Immature natural killer cell (primary cell): ENCODE results near the gene ATP6AP1. TPM values are rescaled to one million over a fixed set of nuclear protein-coding genes. Genes with fewer than 3 reads are reported as not detected.

ENCODE experiments used
- DNase-seq, 3 donors: peaks; one replicate each; pipeline ENCODE4 v3.0.0; 2022; ENCODE audit warnings: mixed read lengths in 1 of 3
- H3K27ac Mint-ChIP-seq, 6 donors: one replicate each; pipeline ENCODE4 v1.8.0; 2020; ENCODE audit warnings: mixed read lengths in 6 of 6, mild to moderate bottlenecking in 5 of 6, inconsistent platforms in 4 of 6, moderate library complexity in 3 of 6
- H3K27me3 Mint-ChIP-seq, 3 donors: one replicate each; pipeline ENCODE4 v1.8.0; 2020 to 2021; ENCODE audit warnings: low read depth in 3 of 3, mild to moderate bottlenecking in 3 of 3, mixed read lengths in 3 of 3, moderate library complexity in 3 of 3, inconsistent platforms in 1 of 3
- H3K36me3 Mint-ChIP-seq, 3 donors: one replicate each; pipeline ENCODE4 v1.8.0; 2020; ENCODE audit warnings: mixed read lengths in 3 of 3, inconsistent platforms in 2 of 3, mild to moderate bottlenecking in 2 of 3
- H3K4me1 Mint-ChIP-seq, 2 donors: one replicate each; pipeline ENCODE4 v1.8.0; 2020; ENCODE audit warnings: inconsistent platforms in 2 of 2, mild to moderate bottlenecking in 2 of 2, mixed read lengths in 2 of 2, moderate library complexity in 1 of 2
- H3K4me3 Mint-ChIP-seq, 5 donors: one replicate each; pipeline ENCODE4 v1.8.0; 2020; ENCODE audit warnings: mild to moderate bottlenecking in 5 of 5, mixed read lengths in 5 of 5, inconsistent platforms in 3 of 5, moderate library complexity in 3 of 5
- H3K9me3 Mint-ChIP-seq, 6 donors: one replicate each; pipeline ENCODE4 v1.8.0; 2020; ENCODE audit warnings: mild to moderate bottlenecking in 6 of 6, mixed read lengths in 6 of 6, inconsistent platforms in 4 of 6, moderate library complexity in 3 of 6
- polyA plus RNA-seq, 3 donors: library from polyadenylated mRNA; unstranded; fragments of 300-500 nt; fragmentation: Illumina TruSeq; gene quantifications; one replicate each; pipeline ENCODE4 v1.2.3, GENCODE V29; 2021

The ATP6AP1 gene
- polyA plus RNA-seq, 3 donors from 2014 or later, result 98.3 to 193 (median 154) TPM

DNA sequence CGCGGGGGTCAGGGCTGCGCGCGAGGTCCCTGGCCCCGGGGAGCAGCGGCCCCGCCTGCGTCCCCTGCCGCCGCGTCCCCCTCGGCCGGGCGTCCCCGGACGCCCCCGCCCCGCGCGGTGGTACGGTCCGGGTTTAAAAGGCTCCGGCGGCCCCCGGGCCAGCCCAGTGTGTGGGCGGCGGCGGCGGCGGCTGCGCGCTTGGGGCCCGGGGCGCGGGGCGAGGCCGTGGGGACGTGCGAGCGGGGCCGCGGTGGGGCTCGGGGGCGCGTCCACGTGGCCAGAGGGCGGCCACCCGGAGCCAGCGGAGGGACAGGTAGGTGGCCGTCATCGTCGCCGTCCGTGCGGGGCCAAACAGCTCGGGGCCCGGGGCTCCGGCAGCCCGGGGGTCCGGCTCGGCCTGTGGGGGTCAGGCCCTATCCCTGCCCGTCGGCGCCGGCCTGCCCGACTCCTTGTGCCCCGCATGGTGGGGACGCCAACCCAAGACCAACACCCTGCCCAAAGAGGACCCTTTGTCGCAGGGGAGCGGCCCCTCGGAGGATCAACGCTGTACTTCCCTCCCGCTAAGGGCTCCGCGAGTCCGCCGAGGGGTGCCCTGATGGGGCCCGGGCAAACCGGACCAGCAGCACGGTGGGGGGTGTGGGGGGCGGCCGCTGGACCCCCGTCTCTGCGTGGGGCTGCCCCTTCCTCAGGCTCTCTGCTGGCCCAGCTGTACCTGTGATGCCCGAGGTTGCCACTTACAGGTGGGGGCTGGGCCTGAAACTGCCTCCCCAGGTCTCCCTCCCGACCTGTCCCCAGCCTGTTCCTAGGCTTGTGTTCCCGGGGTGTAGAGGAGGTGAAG is 29.9 kb downstream of the ATP6AP1 start, which contains the start of gene PLXNA3:
Gene PLXNA3 (plus strand): TSS at position 166 of the 838 bp plus-strand sequence. CDS start 1,903 bp downstream, outside the sequence.
- Mint-ChIP-seq H3K27me3 (peaks cover 2 to 5% (median 4%) of the 10 kb centered on the region in 3 donors), H3K4me1 (peaks cover 6 to 11% of the 10 kb centered on the region in 2 donors), H3K4me3 (peak within 1 kb of the TSS; percentile 85 to 93 (median 91)), H3K36me3 (no peaks in the 10 kb centered on the region), H3K27ac (peak within 1 kb of the TSS; percentile 85 to 95 (median 92)), H3K9me3 (no peaks in the 10 kb centered on the region)
- peak; percentile 69 to 77 (median 75) for DNase-seq

DNA sequence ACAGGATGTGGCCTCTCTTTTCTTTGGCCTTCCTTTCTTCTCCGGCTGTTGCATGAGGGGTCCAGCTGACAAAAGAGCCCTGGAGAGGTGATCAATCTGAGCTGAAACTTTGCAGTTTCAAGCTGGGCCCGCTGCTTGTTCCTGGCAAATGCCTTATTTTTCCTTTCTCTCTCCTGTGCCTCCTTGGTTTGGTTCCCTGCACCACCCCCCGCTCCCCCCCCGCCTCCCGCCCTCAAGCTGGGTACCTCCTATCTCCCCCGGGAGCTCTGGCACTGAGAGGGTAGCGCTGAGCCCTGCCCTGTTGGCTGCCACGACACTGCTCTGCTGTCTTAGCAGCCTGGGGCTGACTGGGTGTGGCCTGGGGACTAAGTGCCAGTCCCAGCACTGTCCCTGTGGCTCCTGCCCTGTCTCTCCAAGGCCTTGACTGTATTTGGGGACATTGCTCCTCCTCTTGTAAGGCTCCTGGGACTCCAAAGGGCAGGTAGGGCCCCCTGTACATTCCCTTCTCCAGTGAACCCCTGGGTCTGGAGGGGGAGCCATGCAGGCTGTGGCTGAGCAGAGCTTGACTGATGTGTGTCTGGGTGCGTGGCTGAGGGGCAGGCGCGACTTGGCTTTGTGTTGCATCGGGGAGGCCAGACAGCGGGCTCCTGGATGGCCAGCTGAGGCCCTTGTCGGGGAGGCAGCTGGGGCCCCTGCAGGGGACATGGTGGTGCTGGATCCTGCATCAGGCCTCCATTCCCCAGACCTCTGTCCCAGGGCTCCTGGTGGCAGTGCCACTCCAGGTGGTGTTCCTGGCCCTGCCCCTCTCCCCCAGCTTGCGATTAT is 30.7 kb downstream of the ATP6AP1 start:
- peak overlapping the region in 5 of 6 donors; percentile 34 to 71 (median 67) for H3K27ac Mint-ChIP-seq
- H3K36me3 Mint-ChIP-seq, result no peaks in the 10 kb centered on the region

DNA sequence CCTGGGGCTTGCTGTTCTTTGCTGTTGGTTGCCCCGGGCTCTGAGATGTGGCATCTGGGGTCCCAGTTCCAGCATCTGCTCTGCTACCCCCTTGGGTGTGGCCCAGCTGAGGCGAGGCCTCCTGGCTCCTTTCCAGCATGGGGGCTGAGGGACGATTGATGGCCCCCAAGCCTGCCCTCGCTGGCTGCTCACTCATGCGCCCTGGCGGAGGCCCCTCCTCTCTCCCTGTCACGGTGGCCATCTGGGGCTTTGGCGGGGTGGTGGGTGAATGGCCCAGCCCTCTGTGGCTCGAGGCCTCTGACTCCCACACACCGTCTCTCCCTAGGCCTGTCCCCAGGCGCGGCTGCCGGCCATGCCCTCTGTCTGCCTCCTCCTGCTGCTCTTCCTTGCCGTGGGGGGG is 31.4 kb downstream of the ATP6AP1 start:
- Mint-ChIP-seq H3K36me3 (no peaks in the 10 kb centered on the region), H3K4me3 (peak overlapping the region in 2 of 5 donors; percentile 14 to 42), H3K4me1 (peaks cover 6 to 11% of the 10 kb centered on the region in 2 donors), H3K27me3 (peaks cover 2 to 7% (median 4%) of the 10 kb centered on the region in 3 donors), H3K27ac (no peak overlapping the region), H3K9me3 (no peaks in the 10 kb centered on the region)
- DNase-seq, result no peak

More for the DNA sequence above, 30.7 kb downstream of the ATP6AP1 start:
- peak in 1 of 3 donors; percentile 19 for DNase-seq
- Mint-ChIP-seq H3K27me3 (peaks cover 2 to 5% (median 4%) of the 10 kb centered on the region in 3 donors), H3K4me3 (peak overlapping the region; percentile 65 to 79 (median 75)), H3K4me1 (peaks cover 6 to 11% of the 10 kb centered on the region in 2 donors), H3K9me3 (no peaks in the 10 kb centered on the region)

DNA sequence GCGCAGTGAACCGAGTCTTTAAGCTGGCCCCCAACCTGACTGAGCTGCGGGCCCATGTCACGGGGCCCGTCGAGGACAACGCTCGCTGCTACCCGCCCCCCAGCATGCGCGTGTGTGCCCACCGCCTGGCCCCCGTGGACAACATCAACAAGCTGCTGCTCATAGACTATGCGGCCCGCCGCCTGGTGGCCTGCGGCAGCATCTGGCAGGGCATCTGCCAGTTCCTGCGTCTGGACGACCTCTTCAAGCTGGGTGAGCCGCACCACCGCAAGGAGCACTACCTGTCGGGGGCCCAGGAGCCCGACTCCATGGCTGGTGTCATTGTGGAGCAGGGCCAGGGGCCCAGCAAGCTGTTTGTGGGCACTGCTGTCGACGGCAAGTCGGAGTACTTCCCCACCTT is 31.8 kb downstream of the ATP6AP1 start:
- H3K27ac Mint-ChIP-seq, result no peak overlapping the region
- peaks cover 6 to 11% of the 10 kb centered on the region in 2 donors for H3K4me1 Mint-ChIP-seq
- H3K27me3 Mint-ChIP-seq, result peaks cover 2 to 7% (median 4%) of the 10 kb centered on the region in 3 donors
- no peak for DNase-seq
- H3K4me3 Mint-ChIP-seq, result peak overlapping the region in 1 of 5 donors; percentile 42
- H3K36me3 Mint-ChIP-seq, result no peaks in the 10 kb centered on the region
- H3K9me3 Mint-ChIP-seq, result no peaks in the 10 kb centered on the region

DNA sequence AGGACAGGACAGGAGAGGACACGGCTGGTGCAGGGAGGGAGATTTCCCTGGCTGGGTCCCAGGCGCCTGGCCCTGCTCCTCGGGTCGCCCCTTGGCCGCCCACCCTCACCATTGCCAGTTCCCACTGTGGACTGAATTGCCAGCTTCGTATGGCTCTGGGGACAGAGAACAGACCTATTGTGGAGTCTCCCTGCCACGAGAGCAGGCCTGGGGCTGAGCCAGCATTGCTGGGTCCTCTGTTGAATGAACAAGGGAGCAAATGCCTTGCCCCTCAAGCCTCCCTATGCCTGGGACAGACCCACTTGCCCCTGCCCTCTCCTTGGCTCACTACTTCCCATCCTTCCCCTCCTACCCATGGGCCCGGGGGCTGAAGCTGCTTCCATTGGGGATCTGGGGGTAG is 33.9 kb downstream of the ATP6AP1 start:
- Mint-ChIP-seq H3K9me3 (no peaks in the 10 kb centered on the region), H3K27ac (no peak overlapping the region), H3K36me3 (no peaks in the 10 kb centered on the region), H3K4me1 (peaks cover 2 to 9% of the 10 kb centered on the region in 2 donors), H3K27me3 (peaks cover 2 to 4% (median 3%) of the 10 kb centered on the region in 3 donors), H3K4me3 (no peak overlapping the region)
- no peak for DNase-seq

DNA sequence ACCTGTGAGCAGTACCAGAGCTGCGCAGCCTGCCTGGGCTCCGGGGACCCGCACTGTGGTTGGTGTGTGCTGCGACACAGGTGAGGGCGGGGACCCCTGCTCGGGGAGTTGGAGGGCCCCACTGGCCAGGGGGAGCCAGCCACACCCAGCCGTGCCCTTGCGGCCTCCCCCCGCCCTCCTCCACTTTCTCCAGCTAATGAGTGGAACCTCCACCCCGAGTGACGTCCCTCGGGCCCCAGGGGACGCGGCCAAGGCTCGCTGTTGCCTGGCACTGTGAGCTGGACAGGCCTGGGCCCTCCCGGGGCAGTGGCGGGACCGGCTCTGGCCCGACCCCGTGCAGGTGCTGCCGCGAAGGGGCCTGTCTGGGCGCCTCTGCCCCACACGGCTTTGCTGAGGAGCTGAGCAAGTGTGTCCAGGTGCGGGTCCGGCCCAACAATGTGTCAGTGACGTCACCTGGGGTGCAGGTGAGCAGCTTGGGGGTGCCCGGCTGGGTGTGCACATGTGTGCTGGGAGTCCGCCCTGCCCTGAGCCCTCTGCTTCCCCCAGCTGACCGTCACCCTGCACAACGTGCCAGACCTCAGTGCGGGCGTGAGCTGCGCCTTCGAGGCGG is 35.2 kb downstream of the ATP6AP1 start:
- H3K4me3 Mint-ChIP-seq, result no peak overlapping the region
- H3K9me3 Mint-ChIP-seq, result peaks cover 0 to under 1% (median 0%) of the 10 kb centered on the region in 6 donors
- DNase-seq, result no peak
- no peak overlapping the region for H3K27ac Mint-ChIP-seq
- H3K27me3 Mint-ChIP-seq, result peaks cover 2% of the 10 kb centered on the region in 3 donors
- H3K4me1 Mint-ChIP-seq, result peaks cover 0 to 7% of the 10 kb centered on the region in 2 donors
- H3K36me3 Mint-ChIP-seq, result no peaks in the 10 kb centered on the region

DNA sequence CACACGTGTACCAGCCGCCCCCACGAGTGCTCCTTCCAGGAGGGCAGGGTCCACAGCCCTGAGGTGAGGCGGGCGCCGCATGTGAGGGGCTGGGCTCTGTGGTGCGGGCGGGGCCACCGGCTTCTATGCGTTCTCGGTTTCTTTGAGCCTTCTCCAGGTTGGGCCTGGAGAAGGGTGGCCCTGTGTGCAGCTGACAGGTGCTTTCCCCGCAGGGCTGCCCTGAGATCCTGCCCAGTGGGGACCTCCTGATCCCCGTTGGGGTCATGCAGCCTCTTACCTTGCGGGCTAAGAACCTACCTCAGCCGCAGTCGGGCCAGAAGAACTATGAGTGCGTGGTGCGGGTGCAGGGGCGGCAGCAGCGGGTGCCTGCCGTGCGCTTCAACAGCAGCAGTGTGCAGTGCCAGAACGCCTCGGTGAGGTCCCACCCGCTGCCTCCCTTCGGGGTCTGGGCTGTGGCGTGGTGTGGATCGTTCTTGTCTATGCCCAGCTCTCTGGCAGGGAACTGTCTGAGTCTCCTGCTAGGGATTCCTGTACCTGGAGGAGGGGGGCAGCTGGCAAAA is 36.4 kb downstream of the ATP6AP1 start:
- peaks cover 2% of the 10 kb centered on the region in 3 donors for H3K27me3 Mint-ChIP-seq
- DNase-seq, result no peak
- no peak overlapping the region for H3K27ac Mint-ChIP-seq
- H3K36me3 Mint-ChIP-seq, result no peaks in the 10 kb centered on the region
- no peak overlapping the region for H3K4me3 Mint-ChIP-seq
- peaks cover 0 to 3% (median 0%) of the 10 kb centered on the region in 6 donors for H3K9me3 Mint-ChIP-seq
- no peaks in the 10 kb centered on the region for H3K4me1 Mint-ChIP-seq

DNA sequence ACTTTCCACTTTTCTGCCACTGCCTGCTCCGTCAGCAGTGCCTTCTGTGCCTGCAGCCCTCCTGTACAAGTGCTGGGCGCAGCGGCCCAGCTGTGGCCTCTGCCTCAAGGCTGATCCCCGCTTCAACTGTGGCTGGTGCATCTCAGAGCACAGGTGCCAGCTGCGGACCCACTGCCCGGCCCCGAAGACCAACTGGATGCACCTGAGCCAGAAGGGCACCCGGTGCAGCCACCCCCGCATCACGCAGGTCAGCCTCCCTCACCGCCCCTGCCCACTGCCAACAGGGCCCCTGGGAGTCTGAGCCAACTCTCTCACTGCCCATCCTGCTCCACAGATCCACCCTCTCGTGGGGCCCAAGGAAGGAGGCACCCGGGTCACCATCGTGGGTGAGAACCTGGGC is 37.1 kb downstream of the ATP6AP1 start:
- H3K27me3 Mint-ChIP-seq, result peaks cover 2 to 4% (median 2%) of the 10 kb centered on the region in 3 donors

DNA sequence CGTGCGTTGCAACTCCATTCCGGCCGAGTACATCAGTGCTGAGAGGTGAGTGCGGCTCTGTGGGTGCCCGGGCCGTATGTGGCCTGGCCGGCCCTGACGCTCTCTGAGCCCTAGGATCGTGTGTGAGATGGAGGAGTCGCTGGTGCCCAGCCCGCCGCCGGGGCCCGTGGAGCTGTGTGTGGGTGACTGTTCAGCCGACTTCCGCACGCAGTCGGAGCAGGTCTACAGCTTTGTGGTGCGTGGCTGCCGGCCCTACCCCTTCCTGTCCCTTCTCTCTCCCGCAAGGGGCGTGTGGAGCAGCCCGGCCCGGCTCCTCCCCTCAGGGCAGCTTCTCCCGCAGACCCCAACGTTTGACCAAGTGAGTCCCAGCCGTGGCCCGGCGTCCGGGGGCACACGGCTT is 37.6 kb downstream of the ATP6AP1 start:
- H3K36me3 Mint-ChIP-seq, result no peaks in the 10 kb centered on the region

More for the DNA sequence above, 37.1 kb downstream of the ATP6AP1 start:
- Mint-ChIP-seq H3K36me3 (no peaks in the 10 kb centered on the region), H3K4me3 (no peak overlapping the region), H3K9me3 (peaks cover 0 to 3% (median 0%) of the 10 kb centered on the region in 6 donors), H3K4me1 (no peaks in the 10 kb centered on the region), H3K27ac (no peak overlapping the region)
- DNase-seq, result no peak

DNA sequence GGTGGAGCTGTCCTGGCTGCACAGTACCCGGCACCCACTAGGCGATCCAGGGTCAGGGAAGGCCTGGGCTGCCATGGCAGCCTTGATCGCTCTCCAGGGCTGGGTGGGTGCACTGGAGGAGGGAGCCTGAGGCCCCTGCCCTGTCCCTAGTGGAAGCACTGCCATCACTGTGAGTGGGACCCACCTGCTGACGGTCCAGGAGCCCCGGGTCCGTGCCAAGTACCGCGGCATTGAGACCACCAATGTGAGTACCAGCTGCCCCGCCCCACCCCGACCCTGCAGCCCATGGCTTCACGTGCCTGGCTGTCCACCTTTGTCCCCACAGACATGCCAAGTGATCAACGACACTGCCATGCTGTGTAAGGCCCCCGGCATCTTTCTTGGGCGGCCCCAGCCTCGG is 38.4 kb downstream of the ATP6AP1 start:
- no peak for DNase-seq
- no peak overlapping the region for H3K27ac Mint-ChIP-seq
- no peak overlapping the region for H3K4me3 Mint-ChIP-seq
- peaks cover 0 to 3% (median 0%) of the 10 kb centered on the region in 6 donors for H3K9me3 Mint-ChIP-seq
- H3K36me3 Mint-ChIP-seq, result no peaks in the 10 kb centered on the region
- no peaks in the 10 kb centered on the region for H3K4me1 Mint-ChIP-seq
- peaks cover 2 to 4% (median 4%) of the 10 kb centered on the region in 3 donors for H3K27me3 Mint-ChIP-seq

More for the DNA sequence above, 37.6 kb downstream of the ATP6AP1 start:
- Mint-ChIP-seq H3K9me3 (peaks cover 0 to 3% (median 0%) of the 10 kb centered on the region in 6 donors), H3K4me3 (no peak overlapping the region), H3K27me3 (peaks cover 2 to 4% (median 2%) of the 10 kb centered on the region in 3 donors), H3K27ac (no peak overlapping the region), H3K4me1 (no peaks in the 10 kb centered on the region)
- no peak for DNase-seq

DNA sequence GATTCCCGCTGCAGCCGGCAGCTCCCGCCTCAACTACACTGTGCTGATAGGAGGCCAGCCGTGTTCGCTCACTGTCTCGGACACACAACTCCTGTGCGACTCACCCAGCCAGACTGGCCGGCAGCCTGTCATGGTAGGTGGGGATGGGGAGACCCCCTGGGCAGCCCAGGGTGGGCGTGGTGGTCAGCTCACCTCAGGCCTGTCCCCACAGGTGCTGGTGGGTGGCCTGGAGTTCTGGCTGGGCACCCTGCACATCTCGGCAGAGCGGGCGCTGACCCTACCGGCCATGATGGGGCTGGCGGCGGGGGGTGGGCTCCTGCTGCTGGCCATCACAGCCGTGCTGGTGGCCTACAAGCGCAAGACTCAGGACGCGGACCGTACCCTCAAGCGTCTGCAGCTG is 39.1 kb downstream of the ATP6AP1 start:
- DNase-seq, result no peak
- H3K36me3 Mint-ChIP-seq, result no peaks in the 10 kb centered on the region
- H3K4me1 Mint-ChIP-seq, result no peaks in the 10 kb centered on the region
- no peak overlapping the region for H3K4me3 Mint-ChIP-seq
- peaks cover 2 to 4% (median 3%) of the 10 kb centered on the region in 3 donors for H3K27me3 Mint-ChIP-seq
- H3K27ac Mint-ChIP-seq, result no peak overlapping the region
- H3K9me3 Mint-ChIP-seq, result peaks cover 0 to 3% (median 0%) of the 10 kb centered on the region in 6 donors

DNA sequence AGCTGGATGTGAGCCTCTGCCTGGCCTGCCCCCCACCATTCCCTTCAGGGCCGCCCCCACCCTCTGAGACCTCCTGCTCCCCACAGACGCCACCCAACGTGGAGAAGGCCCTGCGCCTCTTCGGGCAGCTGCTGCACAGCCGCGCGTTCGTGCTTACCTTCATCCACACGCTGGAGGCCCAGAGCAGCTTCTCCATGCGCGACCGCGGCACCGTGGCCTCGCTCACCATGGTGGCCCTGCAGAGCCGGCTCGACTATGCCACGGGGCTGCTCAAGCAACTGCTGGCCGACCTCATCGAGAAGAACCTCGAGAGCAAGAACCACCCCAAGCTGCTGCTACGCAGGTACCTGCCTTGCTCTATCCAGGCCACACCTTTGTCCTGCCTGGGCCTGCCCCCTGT is 39.7 kb downstream of the ATP6AP1 start:
- Mint-ChIP-seq H3K9me3 (peaks cover 0 to 3% (median 0%) of the 10 kb centered on the region in 6 donors), H3K27me3 (peaks cover 2 to 4% (median 2%) of the 10 kb centered on the region in 3 donors), H3K4me3 (no peak overlapping the region), H3K4me1 (no peaks in the 10 kb centered on the region), H3K36me3 (no peaks in the 10 kb centered on the region), H3K27ac (no peak overlapping the region)
- DNase-seq, result no peak

DNA sequence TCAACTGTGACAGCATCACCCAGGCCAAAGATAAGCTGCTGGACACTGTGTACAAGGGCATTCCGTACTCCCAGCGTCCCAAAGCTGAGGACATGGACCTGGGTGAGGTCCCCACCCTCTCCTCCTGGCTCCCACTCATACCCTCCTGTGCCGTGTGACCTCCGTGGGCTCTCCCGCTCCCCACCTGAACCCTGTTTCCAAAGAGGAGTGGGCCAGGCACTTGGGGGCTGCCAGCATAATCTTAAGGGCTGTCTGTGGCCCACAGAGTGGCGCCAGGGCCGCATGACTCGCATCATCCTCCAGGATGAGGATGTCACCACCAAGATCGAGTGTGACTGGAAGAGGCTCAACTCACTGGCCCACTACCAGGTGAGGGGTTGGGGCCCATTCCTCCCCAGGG is 40.6 kb downstream of the ATP6AP1 start:
- Mint-ChIP-seq H3K27ac (no peak overlapping the region), H3K9me3 (peaks cover 0 to 3% (median 0%) of the 10 kb centered on the region in 6 donors), H3K36me3 (no peaks in the 10 kb centered on the region), H3K4me1 (no peaks in the 10 kb centered on the region), H3K4me3 (no peak overlapping the region), H3K27me3 (peaks cover 2 to 4% (median 2%) of the 10 kb centered on the region in 3 donors)
- no peak for DNase-seq
